Measurements from ENCODE around the gene CLIP2.

The CLIP2 gene

GRCh38 chr7:74263399-74264120 lies 25.6 kb upstream of the CLIP2 start:
- no peak for TF ChIP-seq TCF12 (IDR thresholded peaks at IDR 0.05; ENCODE audit: low read depth)
- peak; percentile 60; the same call in 1 of the 2 replicates for TF ChIP-seq REST (IDR thresholded peaks at IDR 0.05; ENCODE audit: low read depth)

- TF ChIP-seq YY1 (IDR thresholded peaks at IDR 0.05; ENCODE audit: low read depth) (no peak), MAX (IDR thresholded peaks at IDR 0.05) (no peak), TAF1 (IDR thresholded peaks at IDR 0.05; ENCODE audit: low read depth) (no peak)
Observed at GRCh38 chr7:74266191-74266963, 22.8 kb upstream of the CLIP2 start.

GRCh38 chr7:74267756-74268565 lies 21.2 kb upstream of the CLIP2 start:
- TF ChIP-seq YY1 (IDR thresholded peaks at IDR 0.05; ENCODE audit: low read depth) = no peak
- TF ChIP-seq MAX (IDR thresholded peaks at IDR 0.05) = no peak
- TF ChIP-seq ZBTB7A (IDR thresholded peaks at IDR 0.05; ENCODE audit: low read depth) = no peak
- TF ChIP-seq CEBPB (IDR thresholded peaks at IDR 0.05) = no peak
- TF ChIP-seq TEAD4 (IDR thresholded peaks at IDR 0.05) = no peak
- TF ChIP-seq NFIC (IDR thresholded peaks at IDR 0.05) = no peak
- no peak for TF ChIP-seq CREB1 (IDR thresholded peaks at IDR 0.05; ENCODE audit: low read depth)
- TF ChIP-seq TAF1 (IDR thresholded peaks at IDR 0.05; ENCODE audit: low read depth) = no peak
- no peak for TF ChIP-seq USF1 (IDR thresholded peaks at IDR 0.05)
- TF ChIP-seq EGR1 (IDR thresholded peaks at IDR 0.05) = no peak

GRCh38 chr7:74269757-74270277 lies 19.4 kb upstream of the CLIP2 start:
- TF ChIP-seq USF1 (IDR thresholded peaks at IDR 0.05) = no peak
- TF ChIP-seq NFIC (IDR thresholded peaks at IDR 0.05) = peak; percentile 32
- peak; percentile 66 for TF ChIP-seq TEAD4 (IDR thresholded peaks at IDR 0.05)
- TF ChIP-seq MAX (IDR thresholded peaks at IDR 0.05) = peak; percentile 42; the same call in 1 of the 2 replicates
- no peak for TF ChIP-seq TAF1 (IDR thresholded peaks at IDR 0.05; ENCODE audit: low read depth)

- no peak for TF ChIP-seq REST (IDR thresholded peaks at IDR 0.05; ENCODE audit: low read depth)
Observed at GRCh38 chr7:74271742-74272141, 17.5 kb upstream of the CLIP2 start.

- TF ChIP-seq YY1 (IDR thresholded peaks at IDR 0.05; ENCODE audit: low read depth) (no peak), TEAD4 (IDR thresholded peaks at IDR 0.05) (no peak), ZBTB7A (IDR thresholded peaks at IDR 0.05; ENCODE audit: low read depth) (no peak), CREB1 (IDR thresholded peaks at IDR 0.05; ENCODE audit: low read depth) (no peak), FOXM1 (IDR thresholded peaks at IDR 0.05; ENCODE audit: borderline replicate concordance, low read depth) (no peak), CEBPB (IDR thresholded peaks at IDR 0.05) (no peak), TCF12 (IDR thresholded peaks at IDR 0.05; ENCODE audit: low read depth) (no peak), RAD21 (IDR thresholded peaks at IDR 0.05; ENCODE audit: low read depth) (no peak), EP300 (IDR thresholded peaks at IDR 0.05; ENCODE audit: borderline replicate concordance) (no peak), MAX (IDR thresholded peaks at IDR 0.05) (no peak), TAF1 (IDR thresholded peaks at IDR 0.05; ENCODE audit: low read depth) (no peak), EGR1 (IDR thresholded peaks at IDR 0.05) (no peak), REST (IDR thresholded peaks at IDR 0.05; ENCODE audit: low read depth) (no peak)
Observed at GRCh38 chr7:74272305-74273038, 16.7 kb upstream of the CLIP2 start.
